Neural cell (in vitro differentiated cells): ENCODE results near the gene KRTAP27-1. TPM values are rescaled to one million over a fixed set of nuclear protein-coding genes. Genes with fewer than 3 reads are reported as not detected.

Experiments used
- H2AFZ ChIP-seq: fragments of 200-600, 300-800 bp; sonication (generic), shearing (Covaris generic); 2 replicates; pipeline ENCODE4 v1.6.0; 2014; ENCODE audit warnings: low read depth, mild to moderate bottlenecking, antibody characterized with exemption, low read length, moderate library complexity
- H3F3A ChIP-seq: fragments of 200-600 bp; shearing (Covaris generic); 2 replicates; pipeline ENCODE4 v1.6.1; 2016; ENCODE audit warnings: mild to moderate bottlenecking, moderate library complexity, mixed read lengths, antibody characterized with exemption, low read length; ENCODE audit not compliant: insufficient read depth, poor library complexity, severe bottlenecking
- H3K27ac ChIP-seq: fragments of 200-600, 300-800 bp; sonication (generic), shearing (Covaris generic); 2 replicates; pipeline ENCODE4 v1.5.1; 2014; ENCODE audit warnings: mild to moderate bottlenecking, low read length, moderate library complexity
- H3K27me3 ChIP-seq: fragments of 300-800, 200-600 bp; sonication (generic), shearing (Covaris generic); 2 replicates; pipeline ENCODE4 v1.6.0; 2014; ENCODE audit warnings: mild to moderate bottlenecking, low read depth, low read length, moderate library complexity; ENCODE audit not compliant: insufficient read depth
- H3K36me3 ChIP-seq: fragments of 300-800, 200-600 bp; sonication (generic), shearing (Covaris generic); 2 replicates; pipeline ENCODE4 v1.5.1; 2014; ENCODE audit warnings: mild to moderate bottlenecking, antibody characterized with exemption, low read length, moderate library complexity; ENCODE audit not compliant: insufficient read depth
- H3K4me2 ChIP-seq: fragments of 300-800, 200-600 bp; sonication (generic), shearing (Covaris generic); 2 replicates; pipeline ENCODE4 v1.6.0; 2014; ENCODE audit warnings: mild to moderate bottlenecking, low read length
- H3K4me3 ChIP-seq: fragments of 300-800, 200-600 bp; sonication (generic), shearing (Covaris generic); 2 replicates; pipeline ENCODE4 v1.5.1; 2014; ENCODE audit warnings: mild to moderate bottlenecking, low read length, moderate library complexity
- H3K79me2 ChIP-seq: fragments of 200-600 bp; shearing (Covaris generic); replicated peaks from 2 replicates; pipeline ENCODE4 v1.6.0; 2014; ENCODE audit warnings: mild to moderate bottlenecking, low read length, moderate library complexity; ENCODE audit not compliant: insufficient read depth
- H3K9ac ChIP-seq: fragments of 300-800, 200-600 bp; sonication (generic), shearing (Covaris generic); 2 replicates; pipeline ENCODE4 v1.6.1; 2016; ENCODE audit warnings: mild to moderate bottlenecking, low read length, mixed read lengths
- H3K9me2 ChIP-seq: fragments of 200-600 bp; shearing (Covaris generic); 2 replicates; pipeline ENCODE4 v1.6.1; 2016; ENCODE audit warnings: mild to moderate bottlenecking, low read length, mixed read lengths; ENCODE audit not compliant: insufficient read depth
- H3K9me3 ChIP-seq: fragments of 200-600, 300-800 bp; sonication (generic), shearing (Covaris generic); 2 replicates; pipeline ENCODE4 v1.6.1; 2016; ENCODE audit warnings: mild to moderate bottlenecking, mixed run types, low read length, moderate library complexity, mixed read lengths
- H4K20me1 ChIP-seq: fragments of 200-600 bp; shearing (Covaris generic); 2 replicates; pipeline ENCODE4 v1.6.1; 2016; ENCODE audit warnings: mild to moderate bottlenecking, mixed run types; ENCODE audit not compliant: insufficient read depth
- CTCF ChIP-seq: fragments of 450-650 bp; IDR thresholded peaks from 2 replicates; pipeline ENCODE4 v1.5.1; 2014; ENCODE audit warnings: antibody characterized with exemption, mild to moderate bottlenecking, moderate library complexity; ENCODE audit not compliant: poor library complexity, severe bottlenecking
- EP300 ChIP-seq: fragments of 450-650 bp; conservative IDR thresholded peaks from 2 replicates; pipeline ENCODE4 v1.6.1; 2014; ENCODE audit warnings: antibody characterized with exemption, mild to moderate bottlenecking, moderate library complexity; ENCODE audit not compliant: poor library complexity, severe bottlenecking
- EZH2 ChIP-seq: fragments of 200-600, 300-800 bp; shearing (Covaris generic), sonication (generic); IDR thresholded peaks from 2 replicates; pipeline ENCODE4 v1.6.1; 2014; ENCODE audit warnings: antibody characterized with exemption, low read length, borderline replicate concordance, mild to moderate bottlenecking; ENCODE audit not compliant: insufficient read depth, poor library complexity, severe bottlenecking
- MXI1 ChIP-seq: fragments of 450-650 bp; conservative IDR thresholded peaks from 2 replicates; pipeline ENCODE4 v1.6.1; 2014; ENCODE audit warnings: antibody characterized with exemption, mild to moderate bottlenecking; ENCODE audit not compliant: poor library complexity, severe bottlenecking
- POLR2AphosphoS5 ChIP-seq: IDR thresholded peaks from 2 replicates; pipeline ENCODE4 v1.6.1; 2012
- RAD21 ChIP-seq: fragments of 450-650 bp; conservative IDR thresholded peaks from 2 replicates; pipeline ENCODE4 v1.6.1; 2014; ENCODE audit warnings: antibody characterized with exemption, mild to moderate bottlenecking, moderate library complexity
- REST ChIP-seq: IDR thresholded peaks from 2 replicates; pipeline ENCODE4 v1.6.1; 2012; ENCODE audit warnings: borderline replicate concordance
- SMC3 ChIP-seq: fragments of 450-650 bp; conservative IDR thresholded peaks from 2 replicates; pipeline ENCODE4 v1.6.1; 2014; ENCODE audit warnings: antibody characterized with exemption, mild to moderate bottlenecking, moderate library complexity; ENCODE audit not compliant: poor library complexity
- TAF1 ChIP-seq: IDR thresholded peaks from 2 replicates; pipeline ENCODE4 v1.6.1; 2012; ENCODE audit warnings: low read depth
- polyA plus RNA-seq: library from polyadenylated mRNA; depleted of rRNA; stranded (reverse); fragments of >200 nt; gene quantifications from 2 replicates; pipeline ENCODE4 v1.2.3, GENCODE V29; 2014

The KRTAP27-1 gene
- polyA plus RNA-seq, 1 donor from 2014 or later, result not detected

GRCh38 chr21:30326390-30326789, 11.1 kb downstream of the KRTAP27-1 start:
- Histone ChIP-seq H3K36me3 (no peaks in the 10 kb centered on the region), H3K79me2 (no peaks in the 10 kb centered on the region), H2AFZ (no peak overlapping the region), H3K9ac (no peak overlapping the region), H3K27ac (no peak overlapping the region), H3K4me3 (no peak overlapping the region), H3K9me3 (no peaks in the 10 kb centered on the region), H3K9me2 (no peaks in the 10 kb centered on the region), H3K27me3 (no peaks in the 10 kb centered on the region), H3F3A (no peaks in the 10 kb centered on the region), H3K4me2 (no peak overlapping the region), H4K20me1 (no peaks in the 10 kb centered on the region)
- no peak for TF ChIP-seq SMC3
- TF ChIP-seq RAD21, result no peak
- no peak for TF ChIP-seq MXI1
- TF ChIP-seq REST, result no peak

GRCh38 chr21:30320215-30320614, 17.3 kb downstream of the KRTAP27-1 start, which contains the start of gene KRTAP26-1:
Gene KRTAP26-1, minus strand, starts transcription at chr21:30320315. Its CDS starts 280 bp downstream, at chr21:30320035.
- H3K36me3 ChIP-seq, result no peaks in the 10 kb centered on the region
- H4K20me1 ChIP-seq, result no peaks in the 10 kb centered on the region
- no peak within 1 kb of the TSS for H2AFZ ChIP-seq
- H3K27me3 ChIP-seq, result no peaks in the 10 kb centered on the region
- H3K9me3 ChIP-seq, result no peaks in the 10 kb centered on the region
- no peak within 1 kb of the TSS for H3K4me3 ChIP-seq
- TF ChIP-seq EP300 (no peak), RAD21 (no peak), SMC3 (no peak), MXI1 (no peak), TAF1 (no peak), EZH2 (no peak), REST (no peak), CTCF (no peak), POLR2AphosphoS5 (no peak)
- no peak within 1 kb of the TSS for H3K27ac ChIP-seq
- H3F3A ChIP-seq, result no peaks in the 10 kb centered on the region
- no peaks in the 10 kb centered on the region for H3K9me2 ChIP-seq
- no peak within 1 kb of the TSS for H3K9ac ChIP-seq
- H3K4me2 ChIP-seq, result no peak within 1 kb of the TSS
- no peaks in the 10 kb centered on the region for H3K79me2 ChIP-seq
